ENCODE measurements around the gene ARHGAP8. TPM values are rescaled to one million over a fixed set of nuclear protein-coding genes. Genes with fewer than 3 reads are reported as not detected.

Gene ARHGAP8
- total and polyA plus RNA-seq, 2 of the 13 experiments (the other 11 are each of a cell fraction or from before 2014, with no cell fraction given), result 0.07 TPM; not detected in 1

- TF ChIP-seq ZNF543 (CRISPR knock-in tag; IDR thresholded peaks at IDR 0.05) (no peak), ZNF513 (CRISPR knock-in tag; conservative IDR thresholded peaks at IDR 0.05) (no peak), ZFAT (CRISPR knock-in tag; conservative IDR thresholded peaks at IDR 0.05) (no peak), ZNF337 (CRISPR knock-in tag; IDR thresholded peaks at IDR 0.05; ENCODE audit: borderline replicate concordance, low read depth) (no peak), ZBTB10 (CRISPR knock-in tag; IDR thresholded peaks at IDR 0.05; ENCODE audit: borderline replicate concordance) (no peak), ZNF883 (CRISPR knock-in tag; IDR thresholded peaks at IDR 0.05; ENCODE audit: not compliant biosample characterization) (peak; percentile 59), ZNF850 (CRISPR knock-in tag; conservative IDR thresholded peaks at IDR 0.05) (no peak), RFXANK (CRISPR knock-in tag; IDR thresholded peaks at IDR 0.05) (no peak), REXO4 (CRISPR knock-in tag; IDR thresholded peaks at IDR 0.05; ENCODE audit: borderline replicate concordance) (no peak), ZSCAN22 (CRISPR knock-in tag; IDR thresholded peaks at IDR 0.05) (no peak), GATA4 (IDR thresholded peaks at IDR 0.05; ENCODE audit: borderline replicate concordance, low read depth) (no peak), GFI1 (CRISPR knock-in tag; IDR thresholded peaks at IDR 0.05; ENCODE audit: borderline replicate concordance) (no peak), ZNF558 (CRISPR knock-in tag; IDR thresholded peaks at IDR 0.05; ENCODE audit: borderline replicate concordance) (no peak), CCAR2 (optimal IDR thresholded peaks at IDR 0.05; ENCODE audit: low read depth, low read length) (no peak)
- TF ChIP-seq, protein P1, sequence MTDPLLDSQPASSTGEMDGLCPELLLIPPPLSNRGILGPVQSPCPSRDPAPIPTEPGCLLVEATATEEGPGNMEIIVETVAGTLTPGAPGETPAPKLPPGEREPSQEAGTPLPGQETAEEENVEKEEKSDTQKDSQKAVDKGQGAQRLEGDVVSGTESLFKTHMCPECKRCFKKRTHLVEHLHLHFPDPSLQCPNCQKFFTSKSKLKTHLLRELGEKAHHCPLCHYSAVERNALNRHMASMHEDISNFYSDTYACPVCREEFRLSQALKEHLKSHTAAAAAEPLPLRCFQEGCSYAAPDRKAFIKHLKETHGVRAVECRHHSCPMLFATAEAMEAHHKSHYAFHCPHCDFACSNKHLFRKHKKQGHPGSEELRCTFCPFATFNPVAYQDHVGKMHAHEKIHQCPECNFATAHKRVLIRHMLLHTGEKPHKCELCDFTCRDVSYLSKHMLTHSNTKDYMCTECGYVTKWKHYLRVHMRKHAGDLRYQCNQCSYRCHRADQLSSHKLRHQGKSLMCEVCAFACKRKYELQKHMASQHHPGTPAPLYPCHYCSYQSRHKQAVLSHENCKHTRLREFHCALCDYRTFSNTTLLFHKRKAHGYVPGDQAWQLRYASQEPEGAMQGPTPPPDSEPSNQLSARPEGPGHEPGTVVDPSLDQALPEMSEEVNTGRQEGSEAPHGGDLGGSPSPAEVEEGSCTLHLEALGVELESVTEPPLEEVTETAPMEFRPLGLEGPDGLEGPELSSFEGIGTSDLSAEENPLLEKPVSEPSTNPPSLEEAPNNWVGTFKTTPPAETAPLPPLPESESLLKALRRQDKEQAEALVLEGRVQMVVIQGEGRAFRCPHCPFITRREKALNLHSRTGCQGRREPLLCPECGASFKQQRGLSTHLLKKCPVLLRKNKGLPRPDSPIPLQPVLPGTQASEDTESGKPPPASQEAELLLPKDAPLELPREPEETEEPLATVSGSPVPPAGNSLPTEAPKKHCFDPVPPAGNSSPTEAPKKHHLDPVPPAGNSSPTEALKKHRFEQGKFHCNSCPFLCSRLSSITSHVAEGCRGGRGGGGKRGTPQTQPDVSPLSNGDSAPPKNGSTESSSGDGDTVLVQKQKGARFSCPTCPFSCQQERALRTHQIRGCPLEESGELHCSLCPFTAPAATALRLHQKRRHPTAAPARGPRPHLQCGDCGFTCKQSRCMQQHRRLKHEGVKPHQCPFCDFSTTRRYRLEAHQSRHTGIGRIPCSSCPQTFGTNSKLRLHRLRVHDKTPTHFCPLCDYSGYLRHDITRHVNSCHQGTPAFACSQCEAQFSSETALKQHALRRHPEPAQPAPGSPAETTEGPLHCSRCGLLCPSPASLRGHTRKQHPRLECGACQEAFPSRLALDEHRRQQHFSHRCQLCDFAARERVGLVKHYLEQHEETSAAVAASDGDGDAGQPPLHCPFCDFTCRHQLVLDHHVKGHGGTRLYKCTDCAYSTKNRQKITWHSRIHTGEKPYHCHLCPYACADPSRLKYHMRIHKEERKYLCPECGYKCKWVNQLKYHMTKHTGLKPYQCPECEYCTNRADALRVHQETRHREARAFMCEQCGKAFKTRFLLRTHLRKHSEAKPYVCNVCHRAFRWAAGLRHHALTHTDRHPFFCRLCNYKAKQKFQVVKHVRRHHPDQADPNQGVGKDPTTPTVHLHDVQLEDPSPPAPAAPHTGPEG (CRISPR knock-in tag; IDR thresholded peaks at IDR 0.05), result no peak
- TF ChIP-seq, protein P2, sequence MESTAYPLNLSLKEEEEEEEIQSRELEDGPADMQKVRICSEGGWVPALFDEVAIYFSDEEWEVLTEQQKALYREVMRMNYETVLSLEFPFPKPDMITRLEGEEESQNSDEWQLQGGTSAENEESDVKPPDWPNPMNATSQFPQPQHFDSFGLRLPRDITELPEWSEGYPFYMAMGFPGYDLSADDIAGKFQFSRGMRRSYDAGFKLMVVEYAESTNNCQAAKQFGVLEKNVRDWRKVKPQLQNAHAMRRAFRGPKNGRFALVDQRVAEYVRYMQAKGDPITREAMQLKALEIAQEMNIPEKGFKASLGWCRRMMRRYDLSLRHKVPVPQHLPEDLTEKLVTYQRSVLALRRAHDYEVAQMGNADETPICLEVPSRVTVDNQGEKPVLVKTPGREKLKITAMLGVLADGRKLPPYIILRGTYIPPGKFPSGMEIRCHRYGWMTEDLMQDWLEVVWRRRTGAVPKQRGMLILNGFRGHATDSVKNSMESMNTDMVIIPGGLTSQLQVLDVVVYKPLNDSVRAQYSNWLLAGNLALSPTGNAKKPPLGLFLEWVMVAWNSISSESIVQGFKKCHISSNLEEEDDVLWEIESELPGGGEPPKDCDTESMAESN (CRISPR knock-in tag; conservative IDR thresholded peaks at IDR 0.05), result 0 out of 2 replicates have a peak, but pooled peaks have one; percentile 35
Measured at GRCh38 chr22:44735518-44736428, 16.6 kb upstream of the ARHGAP8 start (continued).
